GM12865 (cell line): ENCODE data around the gene TMEM123.
"Not testable (repeated sequence)": the region's sequence is repeated elsewhere in the genome, so short reads cannot be mapped to it uniquely, and the experiment has no call there.

Experiments used
- DNase-seq: peaks from one replicate; pipeline ENCODE4 v3.0.0; 2010; ENCODE audit warnings: low read depth
- H3K4me3 ChIP-seq: 2 replicates; pipeline ENCODE4 v1.5.1; 2011; ENCODE audit warnings: mild to moderate bottlenecking, low read depth, low read length, control low read depth
- CTCF ChIP-seq: IDR thresholded peaks from 2 replicates; pipeline ENCODE4 v1.5.1; 2011; ENCODE audit warnings: low read length, control low read depth, low read depth, inconsistent platforms; ENCODE audit not compliant: insufficient read depth; ENCODE audit errors: missing control alignments

The TMEM123 gene

GRCh38 chr11:102384419-102385079 lies 68.0 kb downstream of the TMEM123 start:
- H3K4me3 ChIP-seq: no peak overlapping the region

GRCh38 chr11:102383839-102384238 lies 68.7 kb downstream of the TMEM123 start:
- TF ChIP-seq CTCF: no peak
- DNase-seq: no peak
- no peak overlapping the region for H3K4me3 ChIP-seq

More at GRCh38 chr11:102384419-102385079, 68.0 kb downstream of the TMEM123 start:
- DNase-seq: no peak
- TF ChIP-seq CTCF: no peak

GRCh38 chr11:102382384-102382783 lies 70.2 kb downstream of the TMEM123 start:
- TF ChIP-seq CTCF: no peak
- no peak overlapping the region for H3K4me3 ChIP-seq
- no peak for DNase-seq

- DNase-seq: no peak
- no peak for TF ChIP-seq CTCF
- no peak overlapping the region for H3K4me3 ChIP-seq
Observed at GRCh38 chr11:102378818-102379217, 73.7 kb downstream of the TMEM123 start.

GRCh38 chr11:102377891-102378290 lies 74.7 kb downstream of the TMEM123 start:
- TF ChIP-seq CTCF: no peak
- no peak overlapping the region for H3K4me3 ChIP-seq
- DNase-seq: no peak

GRCh38 chr11:102375720-102376399 lies 76.7 kb downstream of the TMEM123 start:
- no peak overlapping the region for H3K4me3 ChIP-seq
- DNase-seq: no peak
- no peak for TF ChIP-seq CTCF

- H3K4me3 ChIP-seq: not testable (repeated sequence)
Observed at GRCh38 chr11:102374633-102375424, 77.7 kb downstream of the TMEM123 start.

More at GRCh38 chr11:102374633-102375424, 77.7 kb downstream of the TMEM123 start:
- not testable (repeated sequence) for DNase-seq
